Nephron progenitor cell (in vitro differentiated cells): Measurements from ENCODE around the gene NOTCH3.
A peak's percentile ranks its signal among the peaks of the same experiment; 100 is the strongest.

Experiments used
- DNase-seq: peaks from one replicate; pipeline ENCODE4 v3.0.0; 2021
- H3K27ac Mint-ChIP-seq: 2 replicates; pipeline ENCODE4 v1.8.0; 2021; ENCODE audit warnings: mild to moderate bottlenecking, moderate library complexity, mixed read lengths
- H3K27me3 Mint-ChIP-seq: 2 replicates; pipeline ENCODE4 v1.8.0; 2021; ENCODE audit warnings: mild to moderate bottlenecking, low read depth, mixed read lengths; ENCODE audit not compliant: poor library complexity
- H3K36me3 Mint-ChIP-seq: 2 replicates; pipeline ENCODE4 v1.8.0; 2021; ENCODE audit warnings: low read depth, mixed read lengths
- H3K4me1 Mint-ChIP-seq: 2 replicates; pipeline ENCODE4 v1.8.0; 2021; ENCODE audit warnings: mixed read lengths
- H3K4me3 Mint-ChIP-seq: 2 replicates; pipeline ENCODE4 v1.8.0; 2021; ENCODE audit warnings: mild to moderate bottlenecking, moderate library complexity, mixed read lengths
- H3K9me3 Mint-ChIP-seq: 2 replicates; pipeline ENCODE4 v1.8.0; 2021; ENCODE audit warnings: mild to moderate bottlenecking, moderate library complexity, mixed read lengths
- CTCF ChIP-seq: fragments of 200-600 bp; sonication (generic); IDR thresholded peaks from 2 replicates; pipeline ENCODE4 v1.5.0; 2021; ENCODE audit warnings: antibody characterized with exemption

NOTCH3 gene

DNA sequence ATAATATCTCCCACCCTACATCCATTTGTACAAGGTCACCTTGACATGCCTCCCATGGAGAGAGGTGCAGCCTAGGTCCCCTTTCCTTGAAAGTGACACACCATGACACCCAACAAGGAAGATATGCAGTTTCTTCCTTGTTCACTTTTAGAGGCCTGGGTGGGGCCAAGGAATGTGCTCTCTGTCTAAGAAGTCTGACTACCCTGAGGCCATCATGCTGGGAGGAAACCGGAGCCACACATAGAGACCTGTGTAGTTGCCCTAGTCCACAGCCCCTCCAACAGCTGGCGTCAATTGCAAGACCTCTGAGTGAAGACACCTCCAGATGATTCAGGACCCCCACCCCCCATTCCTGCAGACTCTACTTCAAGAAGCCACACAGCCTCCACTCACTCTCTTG lies 82.5 kb downstream of the NOTCH3 start:
- no peak overlapping the region for H3K27ac Mint-ChIP-seq
- no peaks in the 10 kb centered on the region for H3K27me3 Mint-ChIP-seq
- no peak overlapping the region for H3K4me3 Mint-ChIP-seq
- H3K9me3 Mint-ChIP-seq: no peaks in the 10 kb centered on the region
- H3K36me3 Mint-ChIP-seq: peaks cover 71% of the 10 kb centered on the region
- DNase-seq: no peak
- no peak for TF ChIP-seq CTCF
- no peaks in the 10 kb centered on the region for H3K4me1 Mint-ChIP-seq

DNA sequence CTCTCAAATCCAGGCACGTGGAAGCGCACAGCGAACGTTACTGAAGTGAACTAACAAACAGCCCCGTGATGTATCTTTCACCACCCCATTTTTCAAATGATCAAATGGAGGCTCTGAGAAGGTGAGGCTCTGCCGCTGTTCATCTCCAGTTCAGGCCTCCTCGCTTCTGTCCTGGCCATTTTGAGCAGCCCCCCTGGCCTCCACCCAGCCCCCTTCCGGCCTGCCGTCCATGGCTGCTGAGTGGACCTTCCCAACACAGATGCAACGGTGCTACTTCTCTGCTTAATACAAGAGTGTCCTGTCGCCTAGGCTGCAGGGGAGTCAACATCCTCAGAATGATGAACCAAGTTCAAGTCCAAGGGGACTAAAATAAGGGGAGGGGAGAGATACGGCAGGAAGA lies 83.9 kb downstream of the NOTCH3 start:
- H3K27ac Mint-ChIP-seq: peak overlapping the region; percentile 51
- H3K9me3 Mint-ChIP-seq: no peaks in the 10 kb centered on the region
- H3K4me1 Mint-ChIP-seq: no peaks in the 10 kb centered on the region
- no peak for DNase-seq
- H3K4me3 Mint-ChIP-seq: no peak overlapping the region
- H3K27me3 Mint-ChIP-seq: no peaks in the 10 kb centered on the region
- peaks cover 73% of the 10 kb centered on the region for H3K36me3 Mint-ChIP-seq
- no peak for TF ChIP-seq CTCF

- peaks cover 66% of the 10 kb centered on the region for H3K36me3 Mint-ChIP-seq
- TF ChIP-seq CTCF: no peak
- H3K27me3 Mint-ChIP-seq: no peaks in the 10 kb centered on the region
- H3K27ac Mint-ChIP-seq: peak overlapping the region; percentile 51
- DNase-seq: no peak
- H3K4me1 Mint-ChIP-seq: no peaks in the 10 kb centered on the region
- no peaks in the 10 kb centered on the region for H3K9me3 Mint-ChIP-seq
- H3K4me3 Mint-ChIP-seq: no peak overlapping the region
Observed at GRCh38 chr19:15115762-15116615, 84.8 kb downstream of the NOTCH3 start.

GRCh38 chr19:15115080-15115479 lies 85.7 kb downstream of the NOTCH3 start:
- Mint-ChIP-seq H3K4me3 (no peak overlapping the region), H3K4me1 (no peaks in the 10 kb centered on the region), H3K27me3 (no peaks in the 10 kb centered on the region), H3K27ac (peak overlapping the region; percentile 88), H3K36me3 (peaks cover 56% of the 10 kb centered on the region), H3K9me3 (no peaks in the 10 kb centered on the region)
- no peak for TF ChIP-seq CTCF
- DNase-seq: no peak

GRCh38 chr19:15114153-15114540 lies 86.6 kb downstream of the NOTCH3 start:
- Mint-ChIP-seq H3K4me3 (no peak overlapping the region), H3K9me3 (no peaks in the 10 kb centered on the region), H3K36me3 (peaks cover 47% of the 10 kb centered on the region), H3K27ac (peak overlapping the region; percentile 42), H3K4me1 (no peaks in the 10 kb centered on the region), H3K27me3 (no peaks in the 10 kb centered on the region)
- DNase-seq: no peak
- no peak for TF ChIP-seq CTCF
